WERI-Rb-1 (cell line): ENCODE measurements around the gene OR10K2.

Experiments used
- DNase-seq: peaks from one replicate; pipeline ENCODE4 v3.0.0-alpha.2; 2020
- H3K27ac ChIP-seq: fragments of 250-450 bp; sonication (Bioruptor Pico); 2 replicates; pipeline ENCODE4 v1.5.1; 2020; ENCODE audit warnings: mild to moderate bottlenecking, moderate library complexity
- H3K27me3 ChIP-seq: fragments of 250-450 bp; sonication (Bioruptor Pico); 2 replicates; pipeline ENCODE4 v1.5.1; 2021; ENCODE audit warnings: mild to moderate bottlenecking, low read depth, moderate library complexity; ENCODE audit not compliant: insufficient read depth, severe bottlenecking
- H3K36me3 ChIP-seq: fragments of 250-450 bp; sonication (Bioruptor Pico); 2 replicates; pipeline ENCODE4 v1.5.1; 2020; ENCODE audit warnings: mild to moderate bottlenecking, moderate library complexity
- H3K4me3 ChIP-seq: 2 replicates; pipeline ENCODE4 v1.5.1; 2011; ENCODE audit warnings: low read depth, mild to moderate bottlenecking, control low read depth, low read length
- H3K9me3 ChIP-seq: fragments of 250-450 bp; sonication (Bioruptor Pico); 2 replicates; pipeline ENCODE4 v1.5.1; 2021; ENCODE audit warnings: mild to moderate bottlenecking, moderate library complexity; ENCODE audit not compliant: severe bottlenecking
- CTCF ChIP-seq: IDR thresholded peaks from 2 replicates; pipeline ENCODE4 v1.5.1; 2011; ENCODE audit warnings: low read depth, mild to moderate bottlenecking, control low read depth, inconsistent platforms, low read length

Gene OR10K2

GRCh38 chr1:158414651-158415345 lies 11.2 kb downstream of the OR10K2 start:
- Histone ChIP-seq H3K27me3 (peaks cover 83% of the 10 kb centered on the region), H3K27ac (no peak overlapping the region), H3K36me3 (no peaks in the 10 kb centered on the region), H3K4me3 (no peak overlapping the region), H3K9me3 (no peaks in the 10 kb centered on the region)
- no peak for DNase-seq
- no peak for TF ChIP-seq CTCF

- Histone ChIP-seq H3K27ac (no peak overlapping the region), H3K9me3 (no peaks in the 10 kb centered on the region)
- TF ChIP-seq CTCF: no peak
Measured at GRCh38 chr1:158407092-158407491, 18.9 kb downstream of the OR10K2 start.

GRCh38 chr1:158400871-158401270 lies 25.2 kb downstream of the OR10K2 start:
- no peak for DNase-seq
- peaks cover 64% of the 10 kb centered on the region for H3K27me3 ChIP-seq
- H3K36me3 ChIP-seq: no peaks in the 10 kb centered on the region
- no peak overlapping the region for H3K4me3 ChIP-seq
- no peak overlapping the region for H3K27ac ChIP-seq
- no peak for TF ChIP-seq CTCF
- no peaks in the 10 kb centered on the region for H3K9me3 ChIP-seq

More at GRCh38 chr1:158407092-158407491, 18.9 kb downstream of the OR10K2 start:
- DNase-seq: no peak
- Histone ChIP-seq H3K27me3 (peaks cover 38% of the 10 kb centered on the region), H3K4me3 (no peak overlapping the region), H3K36me3 (no peaks in the 10 kb centered on the region)

- Histone ChIP-seq H3K9me3 (no peaks in the 10 kb centered on the region), H3K4me3 (no peak within 1 kb of the TSS), H3K36me3 (no peaks in the 10 kb centered on the region), H3K27ac (no peak within 1 kb of the TSS), H3K27me3 (peaks cover 68% of the 10 kb centered on the region)
- DNase-seq: no peak
- no peak for TF ChIP-seq CTCF
Measured at GRCh38 chr1:158398818-158399514, 27.1 kb downstream of the OR10K2 start, which contains the start of gene OR10T2. Gene OR10T2, minus strand, starts transcription at chr1:158399466. Its CDS starts 0 bp downstream, at chr1:158399466.

GRCh38 chr1:158396646-158397045 lies 29.4 kb downstream of the OR10K2 start:
- DNase-seq: no peak
- TF ChIP-seq CTCF: no peak
- Histone ChIP-seq H3K27ac (no peak overlapping the region), H3K4me3 (no peak overlapping the region), H3K9me3 (no peaks in the 10 kb centered on the region), H3K36me3 (no peaks in the 10 kb centered on the region), H3K27me3 (peaks cover 79% of the 10 kb centered on the region)
